Right lobe of liver (tissue), 6 donors: Measurements from ENCODE around the gene REV3L. TPM values are rescaled to one million over a fixed set of nuclear protein-coding genes. Genes with fewer than 3 reads are reported as not detected.
"Not testable (repeated sequence)": the region's sequence is repeated elsewhere in the genome, so short reads cannot be mapped to it uniquely, and the experiment has no call there.

Experiments used
- ATAC-seq, 4 donors: fragments of 200-7000 bp; cut with Tn5 transposase; one replicate each; pipeline ENCODE4 v1.9.1; 2020; ENCODE audit warnings: mild to moderate bottlenecking in 4 of 4, moderate library complexity in 4 of 4
- DNase-seq, 3 donors: peaks; one replicate each; pipeline ENCODE4 v3.0.0-alpha.2; 2020
- H3K27ac ChIP-seq, 3 donors: fragments of 200-600 bp; one replicate each; pipeline ENCODE4 v1.8.0; 2022
- H3K27me3 ChIP-seq, 2 donors: fragments of 200-600 bp; one replicate each; pipeline ENCODE4 v1.8.0; 2022
- H3K36me3 ChIP-seq, 4 donors: fragments of 200-600 bp; sonication (generic) in 1 of 4; one replicate each; pipeline versions ENCODE4 v1.5.1 to v1.8.0; 2017 to 2022; ENCODE audit warnings: control low read depth in 1 of 4
- H3K4me1 ChIP-seq, 4 donors: fragments of 200-600 bp; sonication (generic) in 1 of 4; one replicate each; pipeline versions ENCODE4 v1.5.1 to v1.8.0; 2017 to 2022; ENCODE audit warnings: control low read depth in 1 of 4
- H3K4me3 ChIP-seq, 3 donors: fragments of 200-600 bp; one replicate each; pipeline ENCODE4 v1.8.0; 2022
- H3K9me3 ChIP-seq, 4 donors: fragments of 200-600 bp; sonication (generic) in 1 of 4; one replicate each; pipeline versions ENCODE4 v1.5.1 to v1.8.0; 2017 to 2022; ENCODE audit warnings: control low read depth in 1 of 4
- CTCF ChIP-seq, 4 donors: fragments of 200-600 bp in 3 of 4; fragments of 450-650 bp in 1 of 4; IDR thresholded peaks; one replicate each; pipeline versions ENCODE4 v1.5.1 to v1.8.0; 2016 to 2022; ENCODE audit warnings: antibody characterized with exemption in 4 of 4, mild to moderate bottlenecking in 2 of 4
- POLR2A ChIP-seq: fragments of 450-650 bp; IDR thresholded peaks from one replicate; pipeline ENCODE4 v1.6.1; 2017; ENCODE audit warnings: antibody characterized with exemption, mild to moderate bottlenecking
- WGBS: methylation state at CpG from one replicate; pipeline ENCODE4 v1.1.6; 2018; ENCODE audit warnings: low coverage, low lambda C conversion rate; ENCODE audit not compliant: insufficient coverage; ENCODE audit errors: missing lambda C conversion rate; 5-methylcytosine and 5-hydroxymethylcytosine counted together
- intact Hi-C, 2 donors: fragments of 100-400 bp; cut with DNase I; formaldehyde crosslinking; loops; one replicate each; pipeline versions ENCODE4 v1.11.2 to v1.14.1; 2022
- total RNA-seq, 6 experiments: library from RNA; depleted of rRNA in 2 of 6; stranded (reverse); fragments of >200 nt in 2 of 6; fragmentation: NEBNext Ultra II Directional in 3 of 6; extraction: Animal tissue kit (Norgen Biotek cat#: 25700) in 3 of 6; gene quantifications; one replicate each; pipeline versions ENCODE4 v1.1.0 to v1.2.4, GENCODE V29; 2016 to 2023
- donor health status: DM: no; HTN: yes; CAD: no.
- donor health status: DM: no; HTN: no; CAD: no.
- donor health status: DM: no; HTN: no; CAD: no.
- donor health status: DM: no; HTN: yes; CAD: no.
- donor health status: DM: no; HTN: yes; CAD: no.

REV3L gene
- total RNA-seq, 6 experiments from 2014 or later, result 9.3 to 21.4 (median 12.5) TPM

DNA sequence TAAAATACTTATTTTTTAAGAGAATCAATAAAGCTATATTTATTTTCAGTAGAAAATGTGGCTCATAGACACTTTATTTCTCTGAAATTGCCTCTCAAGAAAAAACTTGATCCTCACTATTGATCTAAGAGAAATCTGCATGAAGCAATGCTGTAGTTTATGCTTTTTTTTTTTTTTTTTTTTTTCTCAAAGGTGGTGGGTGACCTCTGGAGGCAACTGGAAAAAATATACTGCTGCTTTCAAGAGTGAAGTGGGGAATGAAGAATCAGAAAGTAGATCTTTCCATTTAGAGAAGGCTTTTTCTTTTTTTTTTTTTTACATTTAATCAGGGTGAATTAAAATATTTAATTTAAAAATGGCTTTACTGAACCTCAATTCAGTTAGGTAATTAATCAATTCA, 226.4 kb downstream of the REV3L start:
- Histone ChIP-seq H3K4me1 (peaks cover 0 to 8% (median 0%) of the 10 kb centered on the region in 4 donors), H3K36me3 (no peaks in the 10 kb centered on the region), H3K9me3 (no peaks in the 10 kb centered on the region), H3K27me3 (no peaks in the 10 kb centered on the region), H3K4me3 (no peak overlapping the region), H3K27ac (no peak overlapping the region)
- intact Hi-C loops, result loop anchor here in 1 of 2 donors (10.0 kb wide), 1 partner anchor 388 kb away; no protein-coding TSS in a partner anchor
- DNase-seq, result no peak
- TF ChIP-seq POLR2A, result no peak
- peak in 2 of 4 donors; percentile 4 to 22 for TF ChIP-seq CTCF (IDR thresholded peaks at IDR 0.05)
- ATAC-seq, result no peak

GRCh38 chr6:111255838-111256237, 227.2 kb downstream of the REV3L start:
- H3K9me3 ChIP-seq, H3K27ac ChIP-seq, H3K36me3 ChIP-seq, ATAC-seq, DNase-seq, H3K27me3 ChIP-seq, H3K4me3 ChIP-seq, H3K4me1 ChIP-seq: not testable (repeated sequence)
- intact Hi-C loops, result loop anchor here in 1 of 2 donors (10.0 kb wide), 1 partner anchor 389 kb away; no protein-coding TSS in a partner anchor
- WGBS, result 17% methylated on average over 1 of the region's 2 CpGs

GRCh38 chr6:111254779-111255166, 228.2 kb downstream of the REV3L start:
- TF ChIP-seq CTCF (IDR thresholded peaks at IDR 0.05) (no peak), POLR2A (no peak)
- no peak overlapping the region for H3K27ac ChIP-seq
- H3K36me3 ChIP-seq, result no peaks in the 10 kb centered on the region
- H3K4me1 ChIP-seq, result peaks cover 0 to 2% (median 0%) of the 10 kb centered on the region in 4 donors
- DNase-seq (no peak), ATAC-seq (no peak)
- no peaks in the 10 kb centered on the region for H3K27me3 ChIP-seq
- 84% methylated on average over 6 of the region's 6 CpGs for WGBS
- H3K4me3 ChIP-seq, result no peak overlapping the region
- intact Hi-C loops, result loop anchor here in 1 of 2 donors (10.0 kb wide), 1 partner anchor 390 kb away; no protein-coding TSS in a partner anchor
- H3K9me3 ChIP-seq, result no peaks in the 10 kb centered on the region

DNA sequence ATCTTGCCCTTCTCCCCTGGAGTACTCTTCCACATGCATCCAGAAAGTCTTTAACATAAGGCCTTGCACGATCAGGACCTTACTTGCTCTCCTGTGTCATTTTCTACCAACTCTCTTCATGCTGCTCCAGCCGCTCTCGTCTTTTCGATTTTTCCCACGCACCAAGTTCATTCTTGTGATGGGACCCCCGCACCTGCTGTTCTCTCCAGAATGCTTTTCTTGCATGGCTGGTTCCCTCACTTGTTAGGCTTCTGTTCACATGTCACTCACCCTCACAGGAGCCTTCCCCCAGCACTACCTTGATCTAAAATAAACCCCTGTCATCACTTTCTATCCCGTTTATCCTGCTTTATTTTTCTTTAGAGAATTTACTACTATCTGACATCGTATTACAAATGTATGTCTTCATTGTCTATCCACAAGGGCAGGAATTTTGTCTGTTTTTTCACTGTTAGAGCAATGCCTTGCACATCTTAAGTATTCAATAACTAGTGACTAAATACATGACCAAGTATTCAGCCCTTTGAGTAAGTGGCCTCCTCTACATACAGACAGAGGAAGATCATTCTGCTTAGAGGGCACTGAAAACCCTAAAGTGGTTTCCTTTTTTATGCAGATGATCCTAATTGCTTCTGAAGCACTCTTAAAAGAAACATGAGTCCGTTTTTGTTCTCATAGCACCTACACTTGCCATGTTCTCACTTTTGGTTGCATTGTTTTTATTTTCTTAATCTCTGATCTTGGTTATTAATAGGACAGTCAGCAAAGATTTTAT, 228.8 kb downstream of the REV3L start:
- Histone ChIP-seq H3K9me3 (no peaks in the 10 kb centered on the region), H3K4me3 (no peak overlapping the region), H3K27me3 (no peaks in the 10 kb centered on the region), H3K27ac (no peak overlapping the region), H3K4me1 (no peaks in the 10 kb centered on the region), H3K36me3 (no peaks in the 10 kb centered on the region)
- TF ChIP-seq CTCF (IDR thresholded peaks at IDR 0.05), result no peak
- ATAC-seq (no peak), DNase-seq (no peak)
- 89% methylated on average over 9 of the region's 9 CpGs for WGBS
- intact Hi-C loops, result loop anchor here in 1 of 2 donors (10.0 kb wide), 1 partner anchor 391 kb away; no protein-coding TSS in a partner anchor

DNA sequence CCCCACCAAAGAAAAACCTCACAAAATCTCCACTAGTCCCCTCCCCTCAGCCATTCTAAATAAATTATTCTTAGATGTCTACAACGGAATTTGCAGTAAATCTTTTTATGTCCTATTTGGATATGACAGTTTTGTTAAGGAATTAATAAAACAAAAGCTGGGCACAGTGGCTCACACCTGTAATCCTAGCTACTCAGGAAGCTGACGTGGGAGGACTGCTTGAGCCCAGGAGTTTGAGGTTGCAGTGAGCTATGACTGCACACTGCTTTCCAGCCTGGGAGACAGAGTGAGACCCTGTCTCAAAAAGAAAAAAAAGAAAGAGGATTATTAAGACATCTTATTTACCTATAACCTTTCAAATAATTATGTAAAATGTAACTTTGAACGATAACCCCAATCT, 230.3 kb downstream of the REV3L start:
- H3K27me3 ChIP-seq, result no peaks in the 10 kb centered on the region
- WGBS, result 75% methylated on average over 3 of the region's 3 CpGs
- ATAC-seq (no peak), DNase-seq (no peak)
- H3K27ac ChIP-seq, result no peak overlapping the region
- H3K4me1 ChIP-seq, result no peaks in the 10 kb centered on the region
- H3K9me3 ChIP-seq, result no peaks in the 10 kb centered on the region
- TF ChIP-seq POLR2A (no peak), CTCF (IDR thresholded peaks at IDR 0.05) (no peak)
- H3K36me3 ChIP-seq, result no peaks in the 10 kb centered on the region
- intact Hi-C loops, result loop anchor here in 1 of 2 donors (10.0 kb wide), 1 partner anchor 392 kb away; no protein-coding TSS in a partner anchor
- no peak overlapping the region for H3K4me3 ChIP-seq
